ENCODE data around the gene C1RL. TPM values are rescaled to one million over a fixed set of nuclear protein-coding genes. Genes with fewer than 3 reads are reported as not detected.
A peak's percentile ranks its signal among the peaks of the same experiment; 100 is the strongest.

C1RL gene
- total RNA-seq, 1 donor from 2014 or later = 11.0 TPM

GRCh38 chr12:7129287-7129871, 20.4 kb upstream of the C1RL start:
- Mint-ChIP-seq H3K36me3 (ENCODE audit: low read depth, unreplicated experiment) (peaks cover 11% of the 10 kb centered on the region), H3K9me3 (ENCODE audit: unreplicated experiment) (no peaks in the 10 kb centered on the region), H3K27me3 (ENCODE audit: low read depth, unreplicated experiment) (peaks cover 28% of the 10 kb centered on the region), H3K4me3 (ENCODE audit: unreplicated experiment) (peak overlapping the region; percentile 87), H3K27ac (ENCODE audit: unreplicated experiment) (no peak overlapping the region), H3K4me1 (ENCODE audit: low read depth, unreplicated experiment) (peaks cover 2% of the 10 kb centered on the region)
- Histone ChIP-seq H3K27me3 (ENCODE audit: insufficient read depth, low read length) (peaks cover 4% of the 10 kb centered on the region), H3K27ac (ENCODE audit: low read depth, low read length) (no peak overlapping the region), H3K4me3 (ENCODE audit: insufficient read depth, low read depth, low read length) (peak overlapping the region; percentile 74), H3K9me3 (ENCODE audit: insufficient read depth, low read depth, low read length) (no peaks in the 10 kb centered on the region), H4K20me1 (ENCODE audit: insufficient read depth, low read length) (peaks cover 13% of the 10 kb centered on the region), H3K4me2 (ENCODE audit: low read length) (peak overlapping the region; percentile 99), H2AFZ (ENCODE audit: low read depth, low read length) (peak overlapping the region; percentile 95), H3K79me2 (ENCODE audit: insufficient read depth, low read length) (no peaks in the 10 kb centered on the region), H3K9ac (ENCODE audit: low read length) (peak overlapping the region; percentile 82), H3K4me1 (ENCODE audit: insufficient read depth, low read length) (peaks cover 12% of the 10 kb centered on the region), H3K36me3 (ENCODE audit: insufficient read depth, low read length) (no peaks in the 10 kb centered on the region)
- no peak for DNase-seq (ENCODE audit: low read depth)
- TF ChIP-seq CTCF (IDR thresholded peaks at IDR 0.05; ENCODE audit: insufficient read depth, low read depth, low read length) (no peak), EZH2 (IDR thresholded peaks at IDR 0.05; ENCODE audit: insufficient read depth, low read length) (no peak)
- FAIRE-seq = no peak

- peaks cover 33% of the 10 kb centered on the region for H3K27me3 Mint-ChIP-seq (ENCODE audit: low read depth, unreplicated experiment)
- Histone ChIP-seq H3K9me3 (ENCODE audit: insufficient read depth, low read depth, low read length) (no peaks in the 10 kb centered on the region), H2AFZ (ENCODE audit: low read depth, low read length) (peak within 1 kb of the TSS; percentile 95), H3K4me1 (ENCODE audit: insufficient read depth, low read length) (peaks cover 12% of the 10 kb centered on the region), H3K36me3 (ENCODE audit: insufficient read depth, low read length) (no peaks in the 10 kb centered on the region), H4K20me1 (ENCODE audit: insufficient read depth, low read length) (peaks cover 13% of the 10 kb centered on the region), H3K27ac (ENCODE audit: low read depth, low read length) (no peak within 1 kb of the TSS), H3K27me3 (ENCODE audit: insufficient read depth, low read length) (peaks cover 4% of the 10 kb centered on the region), H3K4me3 (ENCODE audit: insufficient read depth, low read depth, low read length) (peak within 1 kb of the TSS; percentile 74), H3K9ac (ENCODE audit: low read length) (peak within 1 kb of the TSS; percentile 82), H3K4me2 (ENCODE audit: low read length) (peak within 1 kb of the TSS; percentile 99), H3K79me2 (ENCODE audit: insufficient read depth, low read length) (no peaks in the 10 kb centered on the region)
- H3K9me3 Mint-ChIP-seq (ENCODE audit: unreplicated experiment) = no peaks in the 10 kb centered on the region
- TF ChIP-seq CTCF (IDR thresholded peaks at IDR 0.05; ENCODE audit: insufficient read depth, low read depth, low read length) (no peak), EZH2 (IDR thresholded peaks at IDR 0.05; ENCODE audit: insufficient read depth, low read length) (no peak)
- no peak within 1 kb of the TSS for H3K27ac Mint-ChIP-seq (ENCODE audit: unreplicated experiment)
- no peak for FAIRE-seq
- H3K4me1 Mint-ChIP-seq (ENCODE audit: low read depth, unreplicated experiment) = peaks cover 2% of the 10 kb centered on the region
- peak within 1 kb of the TSS; percentile 87 for H3K4me3 Mint-ChIP-seq (ENCODE audit: unreplicated experiment)
- no peak for DNase-seq (ENCODE audit: low read depth)
- H3K36me3 Mint-ChIP-seq (ENCODE audit: low read depth, unreplicated experiment) = peaks cover 7% of the 10 kb centered on the region
Measured at GRCh38 chr12:7128681-7129286, 19.8 kb upstream of the C1RL start, which contains the start of gene RBP5. RBP5 (minus strand) TSS chr12:7128889; CDS start chr12:7128775, 114 bp downstream.

All from astrocyte (in vitro differentiated cells and primary cell).